Caco-2 (cell line): ENCODE results near the gene MAP4K4. TPM values are rescaled to one million over a fixed set of nuclear protein-coding genes. Genes with fewer than 3 reads are reported as not detected.

ENCODE experiments used
- BruUV-seq: library from RNA; stranded (reverse); fragments of 400-500 nt; replicated peaks from 2 replicates; lab custom pipeline; 2021; lab: Mats Ljungman, UMichigan
- CTCF ChIA-PET: fragments of 300-600 bp; sonication (Branson Sonifier 250); formaldehyde crosslinking; loops from one replicate; lab custom pipeline; 2022; ENCODE audit warnings: antibody characterized with exemption; lab: Charles Lee
- POLR2A ChIA-PET: fragments of 300-600 bp; sonication (Branson Sonifier 250); formaldehyde crosslinking; loops from one replicate; lab custom pipeline; 2022; ENCODE audit warnings: antibody characterized with exemption; lab: Charles Lee
- DNase-seq, 2 experiments: peaks; one replicate each; pipeline versions ENCODE4 v3.0.0 to v3.0.0-alpha.2; 2020 to 2022
- H3K27me3 ChIP-seq: replicated peaks from 2 replicates; pipeline ENCODE4 v1.6.0; 2011; ENCODE audit warnings: low read length; ENCODE audit not compliant: control insufficient read depth, insufficient read depth
- H3K36me3 ChIP-seq: 2 replicates; pipeline ENCODE4 v1.5.1; 2011; ENCODE audit warnings: low read length; ENCODE audit not compliant: control insufficient read depth, insufficient read depth
- H3K4me1 ChIP-seq: fragments of 250-450 bp; sonication (Bioruptor Pico); 2 replicates; pipeline ENCODE4 v1.5.1; 2020; ENCODE audit warnings: mild to moderate bottlenecking
- H3K4me3 ChIP-seq: 2 replicates; pipeline ENCODE4 v1.5.1; 2011; ENCODE audit warnings: low read depth, mild to moderate bottlenecking, control low read depth, low read length
- H3K9me3 ChIP-seq: fragments of 250-450 bp; sonication (Bioruptor Pico); 2 replicates; pipeline ENCODE4 v1.5.1; 2020; ENCODE audit warnings: mild to moderate bottlenecking, moderate library complexity
- H3K27ac Mint-ChIP-seq: one replicate; pipeline ENCODE4 v1.8.0; 2022; ENCODE audit warnings: mixed read lengths; ENCODE audit not compliant: unreplicated experiment
- H3K27me3 Mint-ChIP-seq: one replicate; pipeline ENCODE4 v1.8.0; 2022; ENCODE audit warnings: mixed read lengths; ENCODE audit not compliant: insufficient read depth, unreplicated experiment
- H3K36me3 Mint-ChIP-seq: one replicate; pipeline ENCODE4 v1.8.0; 2022; ENCODE audit warnings: mild to moderate bottlenecking, mixed read lengths; ENCODE audit not compliant: insufficient read depth, unreplicated experiment
- H3K4me1 Mint-ChIP-seq: one replicate; pipeline ENCODE4 v1.8.0; 2022; ENCODE audit warnings: low read depth, mixed read lengths; ENCODE audit not compliant: unreplicated experiment
- H3K4me3 Mint-ChIP-seq: one replicate; pipeline ENCODE4 v1.8.0; 2022; ENCODE audit warnings: mild to moderate bottlenecking, moderate library complexity, mixed read lengths; ENCODE audit not compliant: unreplicated experiment
- H3K9me3 Mint-ChIP-seq: one replicate; pipeline ENCODE4 v1.8.0; 2022; ENCODE audit warnings: mixed read lengths; ENCODE audit not compliant: unreplicated experiment
- intact Hi-C: fragments of 100-400 bp; cut with micrococcal nuclease; formaldehyde crosslinking; loops from one replicate; pipeline ENCODE4 v1.10.0; 2022; ENCODE audit not compliant: unreplicated experiment
- total RNA-seq: library from RNA; stranded (reverse); gene quantifications from 2 replicates; pipeline ENCODE4 v1.2.3, GENCODE V29; 2022
- TF ChIP-seq, protein P1 (sequence below), 2 experiments: fragments of 200-600 bp in 1 of 2; IDR thresholded peaks; 1 replicate in 1 of 2; 2 replicates in 1 of 2; pipeline versions ENCODE4 v1.5.1 to v1.8.0; 2011 to 2022; ENCODE audit warnings: antibody characterized with exemption in 1 of 2, control low read depth in 1 of 2, inconsistent platforms in 1 of 2, low read depth in 1 of 2, low read length in 1 of 2, mild to moderate bottlenecking in 1 of 2, moderate library complexity in 1 of 2; ENCODE audit not compliant: insufficient read depth in 1 of 2, severe bottlenecking in 1 of 2, unreplicated experiment in 1 of 2

The MAP4K4 gene
- total RNA-seq, 1 experiment from 2014 or later = 257 TPM

- DNase-seq = no peak
- Histone ChIP-seq H3K4me1 (peaks cover 13% of the 10 kb centered on the region), H3K36me3 (no peaks in the 10 kb centered on the region), H3K9me3 (no peaks in the 10 kb centered on the region), H3K4me3 (no peak overlapping the region), H3K27me3 (no peaks in the 10 kb centered on the region)
- Mint-ChIP-seq H3K9me3 (no peaks in the 10 kb centered on the region), H3K27me3 (no peaks in the 10 kb centered on the region), H3K27ac (no peak overlapping the region), H3K4me3 (no peak overlapping the region), H3K36me3 (peaks cover 36% of the 10 kb centered on the region), H3K4me1 (peaks cover 16% of the 10 kb centered on the region)
- POLR2A ChIA-PET = no interaction called here
- no TSS peak for BruUV-seq
- CTCF ChIA-PET = no interaction called here
- TF ChIP-seq, protein P1, sequence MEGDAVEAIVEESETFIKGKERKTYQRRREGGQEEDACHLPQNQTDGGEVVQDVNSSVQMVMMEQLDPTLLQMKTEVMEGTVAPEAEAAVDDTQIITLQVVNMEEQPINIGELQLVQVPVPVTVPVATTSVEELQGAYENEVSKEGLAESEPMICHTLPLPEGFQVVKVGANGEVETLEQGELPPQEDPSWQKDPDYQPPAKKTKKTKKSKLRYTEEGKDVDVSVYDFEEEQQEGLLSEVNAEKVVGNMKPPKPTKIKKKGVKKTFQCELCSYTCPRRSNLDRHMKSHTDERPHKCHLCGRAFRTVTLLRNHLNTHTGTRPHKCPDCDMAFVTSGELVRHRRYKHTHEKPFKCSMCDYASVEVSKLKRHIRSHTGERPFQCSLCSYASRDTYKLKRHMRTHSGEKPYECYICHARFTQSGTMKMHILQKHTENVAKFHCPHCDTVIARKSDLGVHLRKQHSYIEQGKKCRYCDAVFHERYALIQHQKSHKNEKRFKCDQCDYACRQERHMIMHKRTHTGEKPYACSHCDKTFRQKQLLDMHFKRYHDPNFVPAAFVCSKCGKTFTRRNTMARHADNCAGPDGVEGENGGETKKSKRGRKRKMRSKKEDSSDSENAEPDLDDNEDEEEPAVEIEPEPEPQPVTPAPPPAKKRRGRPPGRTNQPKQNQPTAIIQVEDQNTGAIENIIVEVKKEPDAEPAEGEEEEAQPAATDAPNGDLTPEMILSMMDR (IDR thresholded peaks at IDR 0.05; ENCODE audit: insufficient read depth in 1 of 2, low read depth in 1 of 2, low read length in 1 of 2, severe bottlenecking in 1 of 2, unreplicated experiment in 1 of 2) = no peak
- intact Hi-C loops = no loop called here
Measured at GRCh38 chr2:101728865-101729264, 31.4 kb downstream of the MAP4K4 start.

DNA sequence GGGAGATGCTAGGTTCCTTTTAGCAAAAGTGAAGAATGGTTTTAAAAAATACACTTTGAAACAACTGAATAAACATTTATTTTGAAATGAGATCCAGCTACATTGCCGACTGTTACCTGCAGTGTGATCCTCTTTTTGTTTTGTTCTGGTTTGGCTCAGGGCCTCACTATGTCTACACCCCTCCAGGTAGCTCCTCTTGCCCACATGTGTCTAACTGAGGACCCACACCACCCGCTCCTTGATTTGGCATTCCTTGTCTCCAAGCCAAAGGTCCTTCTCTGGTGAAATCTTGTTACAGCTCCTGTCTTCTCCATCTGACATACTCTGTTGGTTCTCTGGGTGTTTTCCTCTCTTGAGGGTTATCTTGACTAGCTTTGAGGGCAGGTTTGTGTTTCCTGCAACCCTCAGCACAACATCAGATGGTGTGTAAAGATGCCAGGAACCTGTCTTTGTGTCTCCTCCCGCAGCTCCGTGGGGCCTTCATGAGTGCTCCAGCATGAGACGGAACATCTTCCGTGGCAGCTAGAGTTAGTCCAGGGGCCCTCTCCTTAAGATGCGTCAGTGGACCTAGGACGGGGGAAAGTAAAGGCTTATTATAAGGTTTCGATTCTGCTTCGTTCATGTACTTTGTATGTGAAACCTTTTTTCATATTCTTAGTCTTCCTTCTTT lies 32.1 kb downstream of the MAP4K4 start:
- no peaks in the 10 kb centered on the region for H3K36me3 ChIP-seq
- Mint-ChIP-seq H3K36me3 (peaks cover 38% of the 10 kb centered on the region), H3K4me1 (peaks cover 21% of the 10 kb centered on the region), H3K4me3 (no peak overlapping the region), H3K27me3 (no peaks in the 10 kb centered on the region), H3K9me3 (no peaks in the 10 kb centered on the region), H3K27ac (no peak overlapping the region)
- intact Hi-C loops = no loop called here
- TF ChIP-seq, protein P1 (IDR thresholded peaks at IDR 0.05; ENCODE audit: insufficient read depth in 1 of 2, low read depth in 1 of 2, low read length in 1 of 2, severe bottlenecking in 1 of 2, unreplicated experiment in 1 of 2) = no peak
- ChIA-PET CTCF (no interaction called here), POLR2A (no interaction called here)
- no peak for DNase-seq
- H3K27me3 ChIP-seq = no peaks in the 10 kb centered on the region
- no peak overlapping the region for H3K4me3 ChIP-seq
- no peaks in the 10 kb centered on the region for H3K9me3 ChIP-seq
- BruUV-seq = no TSS peak
- H3K4me1 ChIP-seq = peaks cover 21% of the 10 kb centered on the region

DNA sequence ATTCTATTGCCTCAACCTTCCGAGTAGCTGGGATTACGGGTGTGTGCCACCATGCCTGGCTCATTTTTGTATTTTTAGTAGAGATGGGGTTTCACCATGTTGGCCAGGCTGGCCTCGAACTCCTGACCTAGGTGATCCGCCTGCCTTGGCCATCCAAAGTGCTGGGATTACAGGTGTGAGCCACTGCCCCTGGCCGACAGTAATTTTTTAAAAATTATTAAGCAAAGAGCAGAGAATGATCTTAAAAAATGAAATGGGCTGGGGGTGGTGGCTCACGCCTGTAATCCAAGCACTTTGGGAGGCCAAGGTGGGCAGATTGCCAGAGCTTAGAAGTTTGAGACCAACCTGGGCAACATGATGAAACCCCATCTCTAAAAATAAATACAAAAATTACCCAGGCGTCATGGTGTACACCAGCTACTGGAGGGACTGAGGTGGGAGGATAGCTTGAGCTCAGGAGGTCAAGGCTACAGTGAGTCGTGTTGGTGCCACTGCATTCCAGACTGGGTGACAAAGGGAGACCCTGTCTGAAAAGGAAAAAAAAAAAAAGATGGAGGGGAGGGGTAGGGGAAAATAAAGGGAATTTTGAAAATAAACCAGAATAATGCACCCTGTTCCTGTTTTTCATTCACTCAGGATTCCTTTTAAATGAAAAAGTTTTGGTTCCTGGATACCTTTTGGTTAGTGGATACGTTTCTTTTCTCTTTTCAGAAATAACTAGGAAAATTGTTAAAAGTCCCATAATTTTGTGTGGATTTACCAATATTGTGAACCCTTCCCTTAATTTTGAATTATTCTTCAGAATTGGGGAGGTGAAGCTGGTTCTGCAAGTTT lies 33.9 kb downstream of the MAP4K4 start:
- no peaks in the 10 kb centered on the region for H3K36me3 ChIP-seq
- TF ChIP-seq, protein P1 (IDR thresholded peaks at IDR 0.05; ENCODE audit: insufficient read depth in 1 of 2, low read depth in 1 of 2, low read length in 1 of 2, severe bottlenecking in 1 of 2, unreplicated experiment in 1 of 2) = no peak
- ChIA-PET POLR2A (no interaction called here), CTCF (no interaction called here)
- BruUV-seq = no TSS peak
- H3K4me3 ChIP-seq = no peak overlapping the region
- peaks cover 50% of the 10 kb centered on the region for H3K36me3 Mint-ChIP-seq
- no peak for DNase-seq
- no peaks in the 10 kb centered on the region for H3K9me3 ChIP-seq
- H3K27me3 Mint-ChIP-seq = no peaks in the 10 kb centered on the region
- H3K4me1 Mint-ChIP-seq = peaks cover 33% of the 10 kb centered on the region
- no peaks in the 10 kb centered on the region for H3K9me3 Mint-ChIP-seq
- intact Hi-C loops = no loop called here
- no peak overlapping the region for H3K4me3 Mint-ChIP-seq
- no peak overlapping the region for H3K27ac Mint-ChIP-seq
- no peaks in the 10 kb centered on the region for H3K27me3 ChIP-seq
- H3K4me1 ChIP-seq = peaks cover 31% of the 10 kb centered on the region
